AG10803 (cell line): ENCODE results near the gene SPINK5.

Source experiments
- DNase-seq: peaks from one replicate; pipeline ENCODE4 v3.0.0; 2010; ENCODE audit warnings: low read depth
- H3K4me3 ChIP-seq: 2 replicates; pipeline ENCODE4 v1.5.1; 2011; ENCODE audit warnings: mild to moderate bottlenecking, low read length, control low read depth
- CTCF ChIP-seq: conservative IDR thresholded peaks from 2 replicates; pipeline ENCODE4 v1.5.1; 2011; ENCODE audit warnings: mild to moderate bottlenecking, low read length, control low read depth, inconsistent platforms

The SPINK5 gene

DNA sequence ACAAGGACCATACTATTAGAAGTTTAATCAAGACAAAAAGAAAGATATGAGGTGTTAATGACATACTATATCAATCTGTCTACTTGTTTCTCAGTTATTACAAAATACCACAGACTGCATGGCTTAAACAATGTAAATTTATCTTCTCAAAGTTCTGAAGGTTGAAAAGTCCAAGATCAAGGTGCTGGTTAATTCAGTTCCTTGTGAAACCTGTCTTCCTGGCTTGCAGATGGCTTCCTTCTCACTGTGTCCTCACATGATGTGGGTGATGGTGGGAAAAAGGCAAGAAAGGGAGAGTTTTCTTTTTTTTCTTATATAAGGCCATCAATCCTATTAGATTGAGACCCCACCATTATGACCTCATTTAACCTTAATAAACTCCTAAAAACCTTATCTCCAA lies 89.0 kb downstream of the SPINK5 start:
- no peak for TF ChIP-seq CTCF
- no peak overlapping the region for H3K4me3 ChIP-seq

DNA sequence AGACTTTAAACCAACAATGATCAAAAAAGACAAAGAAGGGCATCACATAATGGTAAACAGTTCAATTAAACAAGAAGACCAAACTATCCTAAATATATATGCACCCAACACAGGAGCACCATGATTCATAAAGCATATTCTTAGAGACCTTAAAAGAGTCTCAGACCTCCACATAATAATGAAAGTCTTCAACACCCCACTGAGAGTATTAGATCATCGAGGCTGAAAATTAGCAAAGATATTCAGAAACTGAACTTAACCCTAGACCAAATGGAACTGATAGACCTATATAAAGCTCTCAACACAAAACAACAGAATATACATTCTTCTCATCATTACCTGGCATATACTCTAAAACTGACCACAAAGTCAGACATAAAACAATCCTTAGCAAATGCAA lies 92.8 kb downstream of the SPINK5 start:
- TF ChIP-seq CTCF, result no peak
- no peak for DNase-seq
- H3K4me3 ChIP-seq, result no peak overlapping the region

More for the DNA sequence above, 89.0 kb downstream of the SPINK5 start:
- DNase-seq, result no peak

DNA sequence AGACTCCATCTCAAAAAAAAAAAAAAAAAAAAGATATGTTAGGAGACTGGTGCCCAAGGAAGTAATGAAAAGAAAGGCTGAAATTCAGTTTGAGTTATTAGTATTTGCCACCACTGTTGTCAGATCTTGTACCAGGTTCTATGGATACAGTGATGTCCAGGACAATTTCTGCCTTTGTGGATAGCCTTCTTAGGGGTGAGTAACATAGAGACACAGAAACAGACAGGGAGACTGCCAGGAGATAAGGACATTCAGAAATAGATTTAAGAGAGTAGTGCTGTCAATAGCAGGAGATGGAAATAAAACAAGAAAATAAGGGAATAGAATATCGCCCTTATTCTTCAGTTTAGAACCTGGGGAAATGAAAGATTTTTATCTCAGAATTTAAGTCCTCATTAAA lies 98.3 kb downstream of the SPINK5 start:
- no peak for TF ChIP-seq CTCF
- DNase-seq, result no peak

GRCh38 chr5:148163345-148163744 lies 99.6 kb downstream of the SPINK5 start:
- DNase-seq, result no peak
- no peak overlapping the region for H3K4me3 ChIP-seq
- no peak for TF ChIP-seq CTCF

More for the DNA sequence above, 98.3 kb downstream of the SPINK5 start:
- H3K4me3 ChIP-seq, result no peak overlapping the region

GRCh38 chr5:148166550-148167283 lies 102.9 kb downstream of the SPINK5 start:
- no peak overlapping the region for H3K4me3 ChIP-seq
- no peak for TF ChIP-seq CTCF
- DNase-seq, result no peak

- TF ChIP-seq CTCF, result no peak
- DNase-seq, result no peak
- H3K4me3 ChIP-seq, result no peak within 1 kb of the TSS
Measured at GRCh38 chr5:148168246-148168645, 104.5 kb downstream of the SPINK5 start, which contains the start of gene SPINK14. SPINK14 (plus strand) TSS chr5:148168546; CDS start chr5:148169733, 1,187 bp downstream.

GRCh38 chr5:148172377-148172776 lies 108.6 kb downstream of the SPINK5 start:
- DNase-seq, result no peak
- TF ChIP-seq CTCF, result no peak
- H3K4me3 ChIP-seq, result no peak overlapping the region
